Astrocyte of the spinal cord (primary cell): ENCODE measurements around the gene CHN2.

Experiments used
- DNase-seq: peaks from one replicate; pipeline ENCODE4 v3.0.0; 2011; ENCODE audit warnings: low read depth, low spot score
- H3K4me3 ChIP-seq: 2 replicates; pipeline ENCODE4 v1.5.1; 2011; ENCODE audit warnings: low read depth, mild to moderate bottlenecking, low read length, moderate library complexity
- in situ Hi-C: cut with HindIII; loops from 2 replicates; pipeline ENCODE4 v1.10.0; 2017; ENCODE audit warnings: low sequenced_read_pairs
- TF ChIP-seq, protein P1 (sequence below): IDR thresholded peaks from 2 replicates; pipeline ENCODE4 v1.5.1; 2012; ENCODE audit warnings: low read depth, mild to moderate bottlenecking, low read length, inconsistent platforms

Gene CHN2

GRCh38 chr7:29484280-29484679 lies 289.7 kb downstream of the CHN2 start:
- in situ Hi-C loops = no loop called here
- no peak overlapping the region for H3K4me3 ChIP-seq
- DNase-seq = no peak
- TF ChIP-seq, protein P1, sequence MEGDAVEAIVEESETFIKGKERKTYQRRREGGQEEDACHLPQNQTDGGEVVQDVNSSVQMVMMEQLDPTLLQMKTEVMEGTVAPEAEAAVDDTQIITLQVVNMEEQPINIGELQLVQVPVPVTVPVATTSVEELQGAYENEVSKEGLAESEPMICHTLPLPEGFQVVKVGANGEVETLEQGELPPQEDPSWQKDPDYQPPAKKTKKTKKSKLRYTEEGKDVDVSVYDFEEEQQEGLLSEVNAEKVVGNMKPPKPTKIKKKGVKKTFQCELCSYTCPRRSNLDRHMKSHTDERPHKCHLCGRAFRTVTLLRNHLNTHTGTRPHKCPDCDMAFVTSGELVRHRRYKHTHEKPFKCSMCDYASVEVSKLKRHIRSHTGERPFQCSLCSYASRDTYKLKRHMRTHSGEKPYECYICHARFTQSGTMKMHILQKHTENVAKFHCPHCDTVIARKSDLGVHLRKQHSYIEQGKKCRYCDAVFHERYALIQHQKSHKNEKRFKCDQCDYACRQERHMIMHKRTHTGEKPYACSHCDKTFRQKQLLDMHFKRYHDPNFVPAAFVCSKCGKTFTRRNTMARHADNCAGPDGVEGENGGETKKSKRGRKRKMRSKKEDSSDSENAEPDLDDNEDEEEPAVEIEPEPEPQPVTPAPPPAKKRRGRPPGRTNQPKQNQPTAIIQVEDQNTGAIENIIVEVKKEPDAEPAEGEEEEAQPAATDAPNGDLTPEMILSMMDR = no peak

GRCh38 chr7:29485339-29486190 lies 291.0 kb downstream of the CHN2 start:
- no peak overlapping the region for H3K4me3 ChIP-seq

GRCh38 chr7:29486191-29486700 lies 291.7 kb downstream of the CHN2 start:
- TF ChIP-seq, protein P1 = no peak
- in situ Hi-C loops = no loop called here

More at GRCh38 chr7:29485339-29486190, 291.0 kb downstream of the CHN2 start:
- DNase-seq = no peak
- in situ Hi-C loops = no loop called here
- TF ChIP-seq, protein P1 = no peak

DNA sequence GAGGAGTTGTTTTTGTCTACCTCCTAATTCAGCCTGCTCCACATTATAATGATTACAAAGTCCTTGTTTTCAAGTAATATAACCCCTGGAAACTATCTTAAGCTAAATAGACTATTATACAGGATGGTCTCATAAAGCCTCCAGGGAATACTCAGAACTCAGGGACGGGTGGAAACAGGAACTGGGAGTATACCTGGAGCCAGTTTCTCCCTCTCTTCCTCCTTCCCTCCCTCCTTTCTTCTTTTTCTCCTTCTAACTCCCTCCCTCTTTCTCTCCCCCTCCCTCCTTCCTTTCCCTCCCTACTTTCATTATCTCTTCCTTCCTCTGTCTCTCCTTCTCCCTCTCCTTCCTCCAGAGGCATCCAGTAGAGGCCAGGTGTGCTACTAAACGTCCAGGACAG lies 292.8 kb downstream of the CHN2 start:
- in situ Hi-C loops = no loop called here
- TF ChIP-seq, protein P1 = no peak
- no peak overlapping the region for H3K4me3 ChIP-seq
- no peak for DNase-seq

More at GRCh38 chr7:29486191-29486700, 291.7 kb downstream of the CHN2 start:
- DNase-seq = no peak
- H3K4me3 ChIP-seq = no peak overlapping the region

DNA sequence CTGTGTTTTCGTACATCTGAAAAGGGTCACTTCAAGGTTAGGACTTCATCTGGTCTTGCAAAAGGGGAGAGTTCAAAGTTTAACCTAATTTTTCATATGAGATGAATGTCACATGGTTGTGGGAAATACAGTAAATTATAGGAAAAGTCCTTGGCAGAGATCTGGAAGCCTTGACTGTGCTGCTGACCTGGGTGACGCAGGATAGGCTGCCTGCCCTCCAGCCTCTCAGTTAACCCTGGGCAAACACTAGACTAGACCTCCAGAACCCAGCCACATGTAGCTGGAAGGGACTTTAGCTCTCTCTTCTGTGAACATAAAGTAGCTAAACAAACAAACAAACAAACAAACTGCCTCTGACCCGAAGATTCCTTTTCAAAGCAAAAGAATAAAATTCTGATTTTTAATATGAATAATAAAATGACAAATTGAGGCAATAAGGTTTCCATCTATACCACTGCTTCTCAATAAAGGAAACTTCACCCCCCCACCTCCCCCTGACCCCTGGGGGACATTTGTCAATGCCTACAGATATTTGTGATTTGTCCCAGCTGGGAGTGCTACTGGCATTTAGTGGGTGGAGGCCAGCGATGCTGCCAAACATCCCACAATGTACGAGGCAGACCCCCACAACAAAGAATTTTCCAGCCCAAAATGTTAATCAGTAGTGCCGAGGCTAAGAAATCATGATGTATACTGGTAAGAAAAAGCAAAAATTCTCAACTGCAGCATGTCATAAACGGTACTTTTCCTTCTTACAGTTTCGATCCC lies 293.8 kb downstream of the CHN2 start:
- H3K4me3 ChIP-seq = no peak overlapping the region
- no peak for DNase-seq
- TF ChIP-seq, protein P1 = no peak
- in situ Hi-C loops = no loop called here

DNA sequence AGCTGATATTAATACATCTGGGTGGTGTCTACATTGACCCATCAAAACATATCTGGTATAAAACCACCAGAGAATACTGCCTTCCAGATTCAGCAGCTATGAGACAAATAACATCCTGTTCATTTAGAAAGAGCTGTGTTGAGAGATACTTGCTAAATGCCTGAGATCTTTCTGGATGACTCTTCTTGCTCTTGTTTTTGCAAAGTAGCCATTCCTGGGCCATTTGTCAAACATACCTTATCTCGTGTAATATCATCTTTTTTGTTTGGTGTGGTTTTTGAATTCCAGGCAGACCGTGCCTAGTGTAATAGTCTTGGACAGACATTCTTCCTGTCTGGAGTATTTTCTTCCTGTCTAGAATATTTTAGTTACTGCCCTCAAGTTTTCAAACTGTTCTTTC lies 294.4 kb downstream of the CHN2 start:
- in situ Hi-C loops = no loop called here
- no peak overlapping the region for H3K4me3 ChIP-seq
- peak; percentile 81 for DNase-seq
- TF ChIP-seq, protein P1 = no peak
